Globus pallidus (tissue), 1 donor: ENCODE results near the gene LARP4.
"Not testable (repeated sequence)": the region's sequence is repeated elsewhere in the genome, so short reads cannot be mapped to it uniquely, and the experiment has no call there.

Experiments
- DNase-seq: peaks from one replicate; pipeline ENCODE4 v3.0.0-alpha.2; 2015; ENCODE audit warnings: low spot score

The LARP4 gene

GRCh38 chr12:50401500-50402081 is 906 bp downstream of the LARP4 start:
- peak; percentile 38 for DNase-seq

GRCh38 chr12:50402264-50403000 is 1.7 kb downstream of the LARP4 start:
- no peak for DNase-seq

GRCh38 chr12:50403001-50403440 is 2.3 kb downstream of the LARP4 start:
- no peak for DNase-seq

DNA sequence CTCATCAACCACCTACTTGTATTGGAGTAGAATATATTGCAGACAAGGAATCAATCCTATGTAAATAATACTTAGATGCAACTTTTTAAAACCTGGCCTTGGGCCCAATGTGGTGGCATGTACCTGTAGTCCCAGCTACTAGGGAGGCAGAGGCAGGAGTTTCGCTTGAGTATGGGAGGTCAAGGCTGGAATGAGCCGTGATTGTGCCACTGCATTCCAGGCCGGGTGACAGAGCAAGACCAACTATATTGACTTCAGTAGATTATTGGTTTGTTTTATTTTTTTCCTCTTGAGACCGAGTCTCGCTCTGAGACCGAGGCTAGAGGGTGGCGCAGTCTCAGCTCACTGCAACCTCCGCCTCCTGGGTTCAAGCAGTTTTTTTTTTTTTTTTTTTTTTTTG is 3.6 kb downstream of the LARP4 start:
- DNase-seq, result no peak

DNA sequence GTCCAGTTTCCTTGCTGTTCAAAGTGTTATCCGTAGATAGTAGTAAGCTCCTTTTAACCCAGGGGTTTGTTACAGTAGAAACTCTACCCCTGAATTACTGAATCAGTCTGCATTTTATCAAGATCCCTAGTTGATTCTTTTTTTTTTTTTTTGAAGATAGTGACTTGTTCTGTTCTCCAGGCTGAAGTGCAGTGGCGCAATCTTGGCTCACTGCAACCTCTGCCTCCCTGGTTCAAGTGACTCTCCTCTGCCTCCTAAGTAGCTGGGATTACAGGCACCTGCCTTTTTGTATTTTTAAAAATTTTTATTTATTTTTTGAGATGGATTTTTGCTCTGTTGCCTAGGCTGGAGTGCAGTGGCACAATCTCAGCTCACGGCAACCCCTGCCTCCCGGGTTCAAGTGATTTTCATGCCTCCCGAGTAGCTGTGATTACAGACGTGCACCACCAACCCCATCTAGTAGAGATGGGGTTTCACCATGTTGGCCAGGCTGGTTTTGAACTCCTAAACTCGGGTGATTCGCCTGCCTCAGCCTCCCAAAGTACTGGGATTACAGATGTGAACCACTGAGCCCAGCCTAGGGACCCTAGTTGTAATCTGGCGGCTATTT is 10.5 kb downstream of the LARP4 start:
- DNase-seq, result no peak

GRCh38 chr12:50415899-50416479 is 15.3 kb downstream of the LARP4 start:
- no peak for DNase-seq

DNA sequence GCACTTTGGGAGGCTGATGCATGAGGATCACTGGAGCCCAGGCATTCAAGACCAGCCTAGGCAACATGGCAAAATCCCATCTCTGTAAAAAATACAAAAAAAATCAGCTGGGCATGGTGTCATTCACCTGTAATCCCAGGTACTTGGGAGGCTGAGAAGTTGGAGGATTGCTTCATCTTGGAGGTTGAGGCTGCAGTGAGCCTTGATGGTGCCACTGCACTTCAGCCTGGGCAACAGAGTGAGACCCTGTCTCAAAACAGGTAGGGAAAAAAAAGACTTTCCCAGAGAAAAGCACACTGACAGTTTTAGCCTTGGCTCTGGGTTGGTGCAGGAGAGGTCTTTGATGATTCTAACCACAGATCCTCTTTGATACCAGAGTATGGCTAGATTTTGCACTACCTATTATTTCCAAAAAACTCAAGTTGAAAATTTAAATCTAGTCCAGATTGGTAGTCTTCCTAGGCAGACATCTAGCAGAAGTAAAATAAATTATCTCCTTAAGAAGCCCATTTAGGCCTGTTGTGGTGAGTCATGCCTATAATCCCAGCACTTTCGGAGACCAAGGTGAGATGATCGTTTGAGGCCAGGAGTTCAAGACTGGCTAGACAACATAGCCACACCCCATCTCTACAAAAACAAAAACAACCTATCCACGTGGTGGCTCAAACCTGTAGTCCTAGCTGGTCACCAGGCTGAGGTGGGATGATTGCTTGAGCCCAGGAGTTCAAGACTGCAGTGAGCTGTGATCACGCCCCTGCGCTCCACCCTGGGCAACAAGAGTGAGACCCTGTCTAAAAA is 18.6 kb downstream of the LARP4 start:
- no peak for DNase-seq

GRCh38 chr12:50422855-50423254 is 22.2 kb downstream of the LARP4 start:
- not testable (repeated sequence) for DNase-seq

- not testable (repeated sequence) for DNase-seq
Measured at GRCh38 chr12:50423342-50423741, 22.7 kb downstream of the LARP4 start.

GRCh38 chr12:50425589-50426258 is 25.0 kb downstream of the LARP4 start:
- DNase-seq, result no peak

GRCh38 chr12:50431656-50432055 is 31.0 kb downstream of the LARP4 start:
- not testable (repeated sequence) for DNase-seq

- no peak for DNase-seq
Measured at GRCh38 chr12:50440288-50440687, 39.6 kb downstream of the LARP4 start.

- DNase-seq, result no peak
Measured at GRCh38 chr12:50441763-50442162, 41.1 kb downstream of the LARP4 start.

- no peak for DNase-seq
Measured at GRCh38 chr12:50442178-50442908, 41.7 kb downstream of the LARP4 start.

- not testable (repeated sequence) for DNase-seq
Measured at GRCh38 chr12:50449671-50450070, 49.0 kb downstream of the LARP4 start.

GRCh38 chr12:50452795-50453194 is 52.1 kb downstream of the LARP4 start:
- no peak for DNase-seq

GRCh38 chr12:50453872-50454271 is 53.2 kb downstream of the LARP4 start:
- no peak for DNase-seq

DNA sequence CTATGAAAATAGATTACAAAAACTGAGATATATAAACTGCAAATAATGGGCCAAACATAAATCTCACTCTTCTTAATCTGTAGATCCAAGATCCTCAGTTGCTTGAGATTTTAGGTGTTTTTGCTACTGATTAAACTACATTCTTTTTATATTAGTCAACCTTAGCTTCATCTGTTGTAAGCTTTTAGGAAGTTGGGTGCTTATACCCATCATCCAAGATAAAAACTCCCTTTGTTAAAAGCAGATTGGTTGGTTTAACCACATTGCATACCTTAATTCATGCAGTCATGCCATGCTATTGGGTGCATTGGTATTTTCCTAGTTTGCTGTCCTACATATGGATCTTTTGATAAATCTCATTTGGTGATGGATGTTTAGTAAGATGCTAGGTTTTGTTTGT is 57.9 kb downstream of the LARP4 start:
- no peak for DNase-seq

DNA sequence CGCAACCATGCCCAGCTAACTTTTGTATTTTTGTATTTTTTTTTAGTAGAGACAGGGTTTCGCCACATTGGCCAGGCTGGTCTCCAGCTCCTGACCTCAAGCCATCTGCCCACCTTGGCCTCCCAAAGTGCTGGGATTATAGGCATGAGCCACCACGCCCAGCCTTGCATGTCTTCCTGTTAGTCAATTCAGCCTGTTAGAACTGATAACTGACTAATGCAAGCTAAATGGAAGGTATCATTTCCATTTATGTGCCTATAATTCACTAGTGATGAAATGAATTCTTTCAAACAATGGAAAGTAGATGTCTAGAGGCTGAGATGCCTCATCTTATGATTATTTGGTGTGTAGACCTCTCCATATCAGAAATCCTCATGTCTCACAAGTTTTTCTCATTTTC is 66.8 kb downstream of the LARP4 start:
- no peak for DNase-seq

DNA sequence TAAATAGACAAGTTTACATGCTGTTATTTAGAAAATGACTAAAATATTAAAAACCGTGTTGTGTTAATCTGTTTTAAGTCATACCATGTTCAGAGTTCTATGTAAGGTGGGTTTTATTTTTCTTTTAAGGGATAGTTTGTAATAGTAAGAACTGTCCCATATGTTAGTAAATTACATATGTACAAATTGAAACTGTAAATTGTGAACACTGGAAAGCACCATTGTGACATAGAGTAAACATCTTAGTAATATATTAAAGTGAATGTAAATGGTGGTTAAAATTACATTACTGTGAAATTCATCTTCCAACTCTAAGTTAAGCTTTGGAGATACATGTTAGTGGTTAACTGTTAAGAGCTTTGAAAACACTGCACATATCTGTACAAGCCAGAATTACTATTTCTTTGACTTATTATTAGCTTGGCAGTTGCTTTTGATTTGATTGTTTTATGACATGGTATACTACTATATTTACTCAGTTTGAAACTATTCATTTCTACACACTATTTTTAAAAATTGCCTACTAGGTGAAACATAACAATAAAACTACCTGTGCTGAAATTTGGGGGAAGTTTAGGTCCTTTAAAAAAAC is 76.7 kb downstream of the LARP4 start:
- no peak for DNase-seq
